HCT116 (cell line): Measurements from ENCODE around the gene C1R. TPM values are rescaled to one million over a fixed set of nuclear protein-coding genes. Genes with fewer than 3 reads are reported as not detected.

Experiments
- ATAC-seq: fragments of 200-7000 bp; cut with Tn5 transposase; 2 replicates; pipeline ENCODE4 v1.9.1; 2020; ENCODE audit warnings: mild to moderate bottlenecking, moderate library complexity
- BruUV-seq: library from RNA; stranded (reverse); fragments of 400-500 nt; replicated peaks from 2 replicates; lab custom pipeline; 2021; lab: Mats Ljungman, UMichigan
- CTCF ChIA-PET: fragments of 300-600 bp; sonication (Branson Sonifier 250); formaldehyde crosslinking; loops from one replicate; lab custom pipeline; 2021; ENCODE audit warnings: antibody characterized with exemption; lab: Charles Lee
- POLR2A ChIA-PET: fragments of 300-600, 350-600 bp; sonication (Branson Sonifier 250); formaldehyde crosslinking; loops from one replicate; lab custom pipeline; 2021; ENCODE audit warnings: antibody characterized with exemption; lab: Charles Lee
- RAD21 ChIA-PET, 2 experiments: fragments of 300-600 bp; sonication (Branson Sonifier 250); formaldehyde crosslinking; loops; one replicate each; lab custom pipeline; 2023; ENCODE audit warnings: low total read pairs in 2 of 2; ENCODE audit not compliant: uncharacterized antibody in 2 of 2, unreplicated experiment in 2 of 2, low non-redundant PET in 1 of 2; lab: Charles Lee
- DNase-seq: peaks from one replicate; pipeline ENCODE4 v3.0.0-alpha.2; 2010; ENCODE audit warnings: low read depth, low spot score
- H2AFZ ChIP-seq: fragments of 200-600 bp; shearing (Covaris generic), sonication (generic); 2 replicates; pipeline ENCODE4 v1.6.1; 2017; ENCODE audit warnings: low read depth, mixed run types, mixed read lengths, antibody characterized with exemption, low read length; ENCODE audit not compliant: poor library complexity, severe bottlenecking
- H3K27ac ChIP-seq: 2 replicates; pipeline ENCODE4 v1.5.1; 2012; ENCODE audit warnings: low read depth, low read length
- H3K27me3 ChIP-seq: fragments of 200-600 bp; sonication (generic); 2 replicates; pipeline ENCODE4 v1.6.1; 2016; ENCODE audit warnings: mixed run types, low read length, mixed read lengths; ENCODE audit not compliant: insufficient read depth
- H3K36me3 ChIP-seq, 2 experiments: fragments of 200-500 bp in 1 of 2; fragments of 200-600 bp in 1 of 2; sonication (Bioruptor generic) in 1 of 2; sonication (generic) in 1 of 2; 2 replicates each; pipeline versions ENCODE4 v1.5.1 to v1.6.1; 2014 to 2016; ENCODE audit warnings: low read length in 2 of 2, inconsistent platforms in 1 of 2, mixed read lengths in 1 of 2, mixed run types in 1 of 2; ENCODE audit not compliant: insufficient read depth in 2 of 2, control insufficient read depth in 1 of 2
- H3K4me1 ChIP-seq, 2 experiments: fragments of 200-600 bp in 1 of 2; sonication (generic) in 1 of 2; 2 replicates each; pipeline versions ENCODE4 v1.5.1 to v1.6.1; 2012 to 2017; ENCODE audit warnings: low read length in 2 of 2, inconsistent platforms in 1 of 2, mild to moderate bottlenecking in 1 of 2, mixed read lengths in 1 of 2, mixed run types in 1 of 2, moderate library complexity in 1 of 2; ENCODE audit not compliant: insufficient read depth in 2 of 2, control insufficient read depth in 1 of 2
- H3K4me2 ChIP-seq: fragments of 200-600 bp; sonication (generic); 2 replicates; pipeline ENCODE4 v1.6.1; 2017; ENCODE audit warnings: mixed run types, low read length, mixed read lengths
- H3K4me3 ChIP-seq, 2 experiments: fragments of 200-600 bp in 1 of 2; sonication (generic) in 1 of 2; replicated peaks in 1 of 2; 2 replicates each; pipeline ENCODE4 v1.5.1; 2011 to 2016; ENCODE audit warnings: low read length in 2 of 2, control low read depth in 1 of 2, low read depth in 1 of 2, mild to moderate bottlenecking in 1 of 2, mixed read lengths in 1 of 2, mixed run types in 1 of 2
- H3K79me2 ChIP-seq: fragments of 200-600 bp; sonication (generic); 2 replicates; pipeline ENCODE4 v1.6.1; 2017; ENCODE audit warnings: mild to moderate bottlenecking, mixed run types, low read length, moderate library complexity, mixed read lengths; ENCODE audit not compliant: insufficient read depth
- H3K9ac ChIP-seq: fragments of 200-600 bp; sonication (generic); 2 replicates; pipeline ENCODE4 v1.6.1; 2016; ENCODE audit warnings: low read length, mixed read lengths
- H3K9me2 ChIP-seq: fragments of 200-600 bp; sonication (generic), shearing (Covaris generic); 2 replicates; pipeline ENCODE4 v1.6.1; 2017; ENCODE audit warnings: mixed run types, mild to moderate bottlenecking, moderate library complexity; ENCODE audit not compliant: insufficient read depth
- H3K9me3 ChIP-seq, 2 experiments: fragments of 200-500 bp in 1 of 2; fragments of 200-600 bp in 1 of 2; sonication (Bioruptor generic) in 1 of 2; sonication (generic) in 1 of 2; 2 replicates each; pipeline ENCODE4 v1.6.1; 2014 to 2017; ENCODE audit warnings: low read length in 2 of 2, mixed read lengths in 2 of 2, inconsistent platforms in 1 of 2, low read depth in 1 of 2, mild to moderate bottlenecking in 1 of 2, mixed run types in 1 of 2, moderate library complexity in 1 of 2; ENCODE audit not compliant: control insufficient read depth in 1 of 2, insufficient read depth in 1 of 2
- H4K20me1 ChIP-seq: fragments of 200-600 bp; sonication (generic), shearing (Covaris generic); 2 replicates; pipeline ENCODE4 v1.6.1; 2017; ENCODE audit warnings: mixed run types, mild to moderate bottlenecking, moderate library complexity; ENCODE audit not compliant: insufficient read depth
- CBX3 ChIP-seq: IDR thresholded peaks from 2 replicates; pipeline ENCODE4 v1.6.1; 2012; ENCODE audit warnings: low read depth
- CEBPB ChIP-seq: IDR thresholded peaks from 2 replicates; pipeline ENCODE4 v1.6.1; 2012; ENCODE audit warnings: low read depth
- ELF1 ChIP-seq: IDR thresholded peaks from 2 replicates; pipeline ENCODE4 v1.6.1; 2012; ENCODE audit warnings: low read depth, borderline replicate concordance
- EZH2 ChIP-seq: fragments of 200-600 bp; sonication (generic); IDR thresholded peaks from 2 replicates; pipeline ENCODE4 v1.6.1; 2017; ENCODE audit warnings: antibody characterized with exemption, mixed run types
- EZH2phosphoT487 ChIP-seq: fragments of 200-600 bp; IDR thresholded peaks from 2 replicates; pipeline ENCODE4 v1.6.1; 2018; ENCODE audit warnings: antibody characterized with exemption, borderline replicate concordance
- FOSL1 ChIP-seq: IDR thresholded peaks from 2 replicates; pipeline ENCODE4 v1.6.1; 2012; ENCODE audit warnings: low read depth
- POLR2A ChIP-seq: IDR thresholded peaks from 2 replicates; pipeline ENCODE4 v1.7.0; 2011; ENCODE audit warnings: borderline replicate concordance; ENCODE audit not compliant: insufficient read depth, insufficient read length; ENCODE audit errors: extremely low read depth
- POLR2AphosphoS5 ChIP-seq: IDR thresholded peaks from 2 replicates; pipeline ENCODE4 v1.6.1; 2011; ENCODE audit warnings: mild to moderate bottlenecking, low read depth, low read length, moderate library complexity
- RAD21 ChIP-seq: IDR thresholded peaks from 2 replicates; pipeline ENCODE4 v1.6.1; 2012; ENCODE audit warnings: low read depth, mild to moderate bottlenecking
- SIN3A ChIP-seq: IDR thresholded peaks from 2 replicates; pipeline ENCODE4 v1.6.1; 2012; ENCODE audit warnings: low read depth
- SP1 ChIP-seq: IDR thresholded peaks from 2 replicates; pipeline ENCODE4 v1.6.1; 2012; ENCODE audit warnings: low read depth
- SRF ChIP-seq: IDR thresholded peaks from 2 replicates; pipeline ENCODE4 v1.6.1; 2012; ENCODE audit warnings: low read depth
- TCF7L2 ChIP-seq: IDR thresholded peaks from 2 replicates; pipeline ENCODE4 v1.7.0; 2011; ENCODE audit warnings: borderline replicate concordance, inconsistent platforms; ENCODE audit not compliant: insufficient read depth, insufficient read length; ENCODE audit errors: extremely low read depth
- YY1 ChIP-seq: IDR thresholded peaks from 2 replicates; pipeline ENCODE4 v1.6.1; 2011; ENCODE audit warnings: low read length, low read depth, moderate library complexity, mild to moderate bottlenecking; ENCODE audit not compliant: insufficient replicate concordance; ENCODE audit errors: extremely low read depth
- ZNF274 ChIP-seq: fragments of 200-500 bp; sonication (Bioruptor generic); IDR thresholded peaks from 2 replicates; pipeline ENCODE4 v1.6.1; 2014; ENCODE audit warnings: mild to moderate bottlenecking, low read depth, low read length, inconsistent platforms
- intact Hi-C: fragments of 100-400 bp; cut with micrococcal nuclease; formaldehyde crosslinking; loops from 2 replicates; pipeline ENCODE4 v1.10.0; 2022
- total RNA-seq: library from RNA; stranded (reverse); gene quantifications from one replicate; pipeline ENCODE4 v1.2.1, GENCODE V29; 2021; ENCODE audit not compliant: unreplicated experiment
- TF ChIP-seq, protein P1 (sequence below), 3 experiments: fragments of 200-600 bp in 1 of 3; sonication (generic) in 1 of 3; IDR thresholded peaks in 2 of 3; conservative IDR thresholded peaks in 1 of 3; 2 replicates each; pipeline ENCODE4 v1.5.1; 2012 to 2017; ENCODE audit warnings: low read depth in 2 of 3, low read length in 2 of 3, antibody characterized with exemption in 1 of 3, borderline replicate concordance in 1 of 3, control low read depth in 1 of 3, mild to moderate bottlenecking in 1 of 3, mixed read lengths in 1 of 3, mixed run types in 1 of 3, moderate library complexity in 1 of 3; ENCODE audit not compliant: insufficient read depth in 1 of 3
- TF ChIP-seq, protein P2 (sequence below): IDR thresholded peaks from 2 replicates; pipeline ENCODE4 v1.6.1; 2011; ENCODE audit warnings: mild to moderate bottlenecking, low read length, moderate library complexity; ENCODE audit not compliant: insufficient replicate concordance; ENCODE audit errors: extremely low read depth
- TF ChIP-seq, protein P3 (sequence below): IDR thresholded peaks from 2 replicates; pipeline ENCODE4 v1.6.1; 2012; ENCODE audit warnings: low read depth

The C1R gene
- total RNA-seq, 1 experiment from 2014 or later, result 4.3 TPM

- CTCF ChIA-PET, result interaction anchor here (0.6 to 1.0 kb wide), 4 partner anchors 13 to 496 kb away, joined by 3 to 4 read pairs (median 3); partner anchors contain the start of gene PEX5
- H3K9me2 ChIP-seq, result no peaks in the 10 kb centered on the region
- no peak overlapping the region for H3K27ac ChIP-seq
- H2AFZ ChIP-seq, result no peak overlapping the region
- H3K4me3 ChIP-seq, result no peak overlapping the region
- no peaks in the 10 kb centered on the region for H3K4me1 ChIP-seq
- no TSS peak for BruUV-seq
- no peaks in the 10 kb centered on the region for H3K79me2 ChIP-seq
- POLR2A ChIA-PET, result no interaction called here
- ATAC-seq (no peak), DNase-seq (no peak)
- RAD21 ChIA-PET, result no interaction called here
- H3K9me3 ChIP-seq, result no peaks in the 10 kb centered on the region
- TF ChIP-seq, protein P1, sequence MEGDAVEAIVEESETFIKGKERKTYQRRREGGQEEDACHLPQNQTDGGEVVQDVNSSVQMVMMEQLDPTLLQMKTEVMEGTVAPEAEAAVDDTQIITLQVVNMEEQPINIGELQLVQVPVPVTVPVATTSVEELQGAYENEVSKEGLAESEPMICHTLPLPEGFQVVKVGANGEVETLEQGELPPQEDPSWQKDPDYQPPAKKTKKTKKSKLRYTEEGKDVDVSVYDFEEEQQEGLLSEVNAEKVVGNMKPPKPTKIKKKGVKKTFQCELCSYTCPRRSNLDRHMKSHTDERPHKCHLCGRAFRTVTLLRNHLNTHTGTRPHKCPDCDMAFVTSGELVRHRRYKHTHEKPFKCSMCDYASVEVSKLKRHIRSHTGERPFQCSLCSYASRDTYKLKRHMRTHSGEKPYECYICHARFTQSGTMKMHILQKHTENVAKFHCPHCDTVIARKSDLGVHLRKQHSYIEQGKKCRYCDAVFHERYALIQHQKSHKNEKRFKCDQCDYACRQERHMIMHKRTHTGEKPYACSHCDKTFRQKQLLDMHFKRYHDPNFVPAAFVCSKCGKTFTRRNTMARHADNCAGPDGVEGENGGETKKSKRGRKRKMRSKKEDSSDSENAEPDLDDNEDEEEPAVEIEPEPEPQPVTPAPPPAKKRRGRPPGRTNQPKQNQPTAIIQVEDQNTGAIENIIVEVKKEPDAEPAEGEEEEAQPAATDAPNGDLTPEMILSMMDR (IDR thresholded peaks at IDR 0.05 in 2 of 3, conservative IDR thresholded peaks at IDR 0.05 in 1 of 3; ENCODE audit: borderline replicate concordance in 1 of 3, insufficient read depth in 1 of 3, low read depth in 2 of 3, low read length in 2 of 3), result no peak
- TF ChIP-seq YY1, result no peak
- TF ChIP-seq RAD21, result no peak
- no peak for TF ChIP-seq SRF
- TF ChIP-seq POLR2A, result no peak
- TF ChIP-seq SIN3A, result no peak
- TF ChIP-seq, protein P2, sequence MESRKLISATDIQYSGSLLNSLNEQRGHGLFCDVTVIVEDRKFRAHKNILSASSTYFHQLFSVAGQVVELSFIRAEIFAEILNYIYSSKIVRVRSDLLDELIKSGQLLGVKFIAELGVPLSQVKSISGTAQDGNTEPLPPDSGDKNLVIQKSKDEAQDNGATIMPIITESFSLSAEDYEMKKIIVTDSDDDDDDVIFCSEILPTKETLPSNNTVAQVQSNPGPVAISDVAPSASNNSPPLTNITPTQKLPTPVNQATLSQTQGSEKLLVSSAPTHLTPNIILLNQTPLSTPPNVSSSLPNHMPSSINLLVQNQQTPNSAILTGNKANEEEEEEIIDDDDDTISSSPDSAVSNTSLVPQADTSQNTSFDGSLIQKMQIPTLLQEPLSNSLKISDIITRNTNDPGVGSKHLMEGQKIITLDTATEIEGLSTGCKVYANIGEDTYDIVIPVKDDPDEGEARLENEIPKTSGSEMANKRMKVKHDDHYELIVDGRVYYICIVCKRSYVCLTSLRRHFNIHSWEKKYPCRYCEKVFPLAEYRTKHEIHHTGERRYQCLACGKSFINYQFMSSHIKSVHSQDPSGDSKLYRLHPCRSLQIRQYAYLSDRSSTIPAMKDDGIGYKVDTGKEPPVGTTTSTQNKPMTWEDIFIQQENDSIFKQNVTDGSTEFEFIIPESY, result no peak
- TF ChIP-seq, protein P3, sequence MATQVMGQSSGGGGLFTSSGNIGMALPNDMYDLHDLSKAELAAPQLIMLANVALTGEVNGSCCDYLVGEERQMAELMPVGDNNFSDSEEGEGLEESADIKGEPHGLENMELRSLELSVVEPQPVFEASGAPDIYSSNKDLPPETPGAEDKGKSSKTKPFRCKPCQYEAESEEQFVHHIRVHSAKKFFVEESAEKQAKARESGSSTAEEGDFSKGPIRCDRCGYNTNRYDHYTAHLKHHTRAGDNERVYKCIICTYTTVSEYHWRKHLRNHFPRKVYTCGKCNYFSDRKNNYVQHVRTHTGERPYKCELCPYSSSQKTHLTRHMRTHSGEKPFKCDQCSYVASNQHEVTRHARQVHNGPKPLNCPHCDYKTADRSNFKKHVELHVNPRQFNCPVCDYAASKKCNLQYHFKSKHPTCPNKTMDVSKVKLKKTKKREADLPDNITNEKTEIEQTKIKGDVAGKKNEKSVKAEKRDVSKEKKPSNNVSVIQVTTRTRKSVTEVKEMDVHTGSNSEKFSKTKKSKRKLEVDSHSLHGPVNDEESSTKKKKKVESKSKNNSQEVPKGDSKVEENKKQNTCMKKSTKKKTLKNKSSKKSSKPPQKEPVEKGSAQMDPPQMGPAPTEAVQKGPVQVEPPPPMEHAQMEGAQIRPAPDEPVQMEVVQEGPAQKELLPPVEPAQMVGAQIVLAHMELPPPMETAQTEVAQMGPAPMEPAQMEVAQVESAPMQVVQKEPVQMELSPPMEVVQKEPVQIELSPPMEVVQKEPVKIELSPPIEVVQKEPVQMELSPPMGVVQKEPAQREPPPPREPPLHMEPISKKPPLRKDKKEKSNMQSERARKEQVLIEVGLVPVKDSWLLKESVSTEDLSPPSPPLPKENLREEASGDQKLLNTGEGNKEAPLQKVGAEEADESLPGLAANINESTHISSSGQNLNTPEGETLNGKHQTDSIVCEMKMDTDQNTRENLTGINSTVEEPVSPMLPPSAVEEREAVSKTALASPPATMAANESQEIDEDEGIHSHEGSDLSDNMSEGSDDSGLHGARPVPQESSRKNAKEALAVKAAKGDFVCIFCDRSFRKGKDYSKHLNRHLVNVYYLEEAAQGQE, result no peak
- TF ChIP-seq CBX3, result no peak
- TF ChIP-seq EZH2phosphoT487, result no peak
- TF ChIP-seq ZNF274, result no peak
- TF ChIP-seq CEBPB, result no peak
- TF ChIP-seq FOSL1, result no peak
- no peak for TF ChIP-seq TCF7L2
- no peak for TF ChIP-seq ELF1
- TF ChIP-seq SP1, result no peak
- TF ChIP-seq POLR2AphosphoS5, result no peak
- TF ChIP-seq EZH2, result no peak
- intact Hi-C loops, result loop anchor here (1.0 to 2.0 kb wide), 3 partner anchors 47 to 497 kb away; no protein-coding TSS in a partner anchor
- H3K27me3 ChIP-seq, result no peaks in the 10 kb centered on the region
- no peaks in the 10 kb centered on the region for H4K20me1 ChIP-seq
- no peak overlapping the region for H3K9ac ChIP-seq
- peaks cover 0 to 19% of the 10 kb centered on the region in 2 experiments; a peak in 3 of 4 replicates for H3K36me3 ChIP-seq
- no peak overlapping the region for H3K4me2 ChIP-seq
These were observed 49.2 kb upstream of the C1R start for GRCh38 chr12:7141351-7142005.
